Mesenchymal stem cell (in vitro differentiated cells and primary cell): ENCODE measurements around the gene PACS1.
A peak's percentile ranks its signal among the peaks of the same experiment; 100 is the strongest.

ENCODE experiments used
- DNase-seq: peaks from one replicate; pipeline ENCODE4 v3.0.0-alpha.2; 2013
- H2AFZ ChIP-seq: one replicate; pipeline ENCODE4 v1.6.1; 2013; ENCODE audit warnings: low read depth, mild to moderate bottlenecking, control low read depth, inconsistent platforms, low read length, moderate library complexity
- H2AK5ac ChIP-seq: 2 replicates; pipeline ENCODE4 v1.6.1; 2013; ENCODE audit warnings: low read length, moderate library complexity, mild to moderate bottlenecking, inconsistent platforms; ENCODE audit not compliant: severe bottlenecking
- H2BK120ac ChIP-seq: one replicate; pipeline ENCODE4 v1.6.1; 2013; ENCODE audit warnings: low read depth, mild to moderate bottlenecking, inconsistent platforms, low read length, moderate library complexity
- H2BK12ac ChIP-seq, 2 experiments: one replicate each; pipeline ENCODE4 v1.6.1; 2013; ENCODE audit warnings: inconsistent platforms in 2 of 2, low read length in 2 of 2, mild to moderate bottlenecking in 2 of 2, moderate library complexity in 2 of 2, control low read depth in 1 of 2
- H2BK15ac ChIP-seq: one replicate; pipeline ENCODE4 v1.6.1; 2013; ENCODE audit warnings: mild to moderate bottlenecking, low read depth, inconsistent platforms; ENCODE audit not compliant: poor library complexity, severe bottlenecking
- H2BK5ac ChIP-seq: 2 replicates; pipeline ENCODE4 v1.6.1; 2013; ENCODE audit warnings: low read depth, mild to moderate bottlenecking, low read length, control low read depth, inconsistent platforms; ENCODE audit not compliant: poor library complexity, severe bottlenecking
- H3K14ac ChIP-seq, 2 experiments: one replicate each; pipeline ENCODE4 v1.6.1; 2013; ENCODE audit warnings: inconsistent platforms in 2 of 2, low read length in 2 of 2, control low read depth in 1 of 2, mild to moderate bottlenecking in 1 of 2, moderate library complexity in 1 of 2
- H3K18ac ChIP-seq, 2 experiments: one replicate each; pipeline ENCODE4 v1.6.1; 2013; ENCODE audit warnings: inconsistent platforms in 2 of 2, low read length in 2 of 2, control low read depth in 1 of 2, low read depth in 1 of 2, mild to moderate bottlenecking in 1 of 2
- H3K23ac ChIP-seq, 2 experiments: one replicate each; pipeline ENCODE4 v1.6.1; 2013; ENCODE audit warnings: inconsistent platforms in 2 of 2, low read length in 2 of 2, mild to moderate bottlenecking in 2 of 2, moderate library complexity in 2 of 2, control low read depth in 1 of 2
- H3K27ac ChIP-seq: 2 replicates; pipeline ENCODE4 v1.5.1; 2013; ENCODE audit warnings: mild to moderate bottlenecking, moderate library complexity, low read length, control low read depth, inconsistent platforms; ENCODE audit not compliant: poor library complexity, severe bottlenecking
- H3K27me3 ChIP-seq, 2 experiments: 2 replicates each; pipeline versions ENCODE4 v1.6.1 to v1.7.0; 2013; ENCODE audit warnings: low read length in 2 of 2, mild to moderate bottlenecking in 2 of 2, moderate library complexity in 2 of 2, control low read depth in 1 of 2, inconsistent platforms in 1 of 2; ENCODE audit not compliant: control insufficient read depth in 1 of 2, insufficient read depth in 1 of 2
- H3K36me3 ChIP-seq, 2 experiments: 2 replicates each; pipeline versions ENCODE4 v1.6.1 to v1.7.0; 2013; ENCODE audit warnings: low read length in 2 of 2, control low read depth in 1 of 2, inconsistent platforms in 1 of 2, low read depth in 1 of 2, mild to moderate bottlenecking in 1 of 2; ENCODE audit not compliant: insufficient read depth in 2 of 2, control insufficient read depth in 1 of 2
- H3K4ac ChIP-seq, 2 experiments: one replicate each; pipeline ENCODE4 v1.6.1; 2013; ENCODE audit warnings: inconsistent platforms in 2 of 2, low read length in 2 of 2, mild to moderate bottlenecking in 2 of 2, moderate library complexity in 2 of 2, control low read depth in 1 of 2, low read depth in 1 of 2
- H3K4me1 ChIP-seq: 2 replicates; pipeline ENCODE4 v1.6.1; 2013; ENCODE audit warnings: low read depth, low read length, control low read depth; ENCODE audit not compliant: control insufficient read depth, insufficient read depth
- H3K4me2 ChIP-seq: 2 replicates; pipeline ENCODE4 v1.6.1; 2013; ENCODE audit warnings: low read length, mild to moderate bottlenecking, inconsistent platforms; ENCODE audit not compliant: poor library complexity, severe bottlenecking
- H3K4me3 ChIP-seq, 2 experiments: 2 replicates each; pipeline versions ENCODE4 v1.5.1 to v1.7.0; 2013; ENCODE audit warnings: low read length in 2 of 2, mild to moderate bottlenecking in 2 of 2, control low read depth in 1 of 2, low read depth in 1 of 2; ENCODE audit not compliant: insufficient read depth in 1 of 2
- H3K79me1 ChIP-seq: replicated peaks from 2 replicates; pipeline ENCODE4 v1.6.1; 2013; ENCODE audit warnings: mild to moderate bottlenecking, control low read depth, low read length, inconsistent platforms; ENCODE audit not compliant: poor library complexity, severe bottlenecking
- H3K9ac ChIP-seq: 2 replicates; pipeline ENCODE4 v1.7.0; 2013; ENCODE audit warnings: mild to moderate bottlenecking, low read length, moderate library complexity
- H3K9me3 ChIP-seq: 2 replicates; pipeline ENCODE4 v1.7.0; 2013; ENCODE audit warnings: mild to moderate bottlenecking, low read length; ENCODE audit not compliant: control insufficient read depth
- H4K8ac ChIP-seq: one replicate; pipeline ENCODE4 v1.6.1; 2013; ENCODE audit warnings: inconsistent platforms, mild to moderate bottlenecking, low read length, moderate library complexity
- H4K91ac ChIP-seq: one replicate; pipeline ENCODE4 v1.6.1; 2013; ENCODE audit warnings: mild to moderate bottlenecking, low read length, inconsistent platforms
- WGBS: methylation state at CpG from one replicate; pipeline ENCODE4 v1.1.7; 2013; ENCODE audit warnings: mixed read lengths; 5-methylcytosine and 5-hydroxymethylcytosine counted together

PACS1 gene

DNA sequence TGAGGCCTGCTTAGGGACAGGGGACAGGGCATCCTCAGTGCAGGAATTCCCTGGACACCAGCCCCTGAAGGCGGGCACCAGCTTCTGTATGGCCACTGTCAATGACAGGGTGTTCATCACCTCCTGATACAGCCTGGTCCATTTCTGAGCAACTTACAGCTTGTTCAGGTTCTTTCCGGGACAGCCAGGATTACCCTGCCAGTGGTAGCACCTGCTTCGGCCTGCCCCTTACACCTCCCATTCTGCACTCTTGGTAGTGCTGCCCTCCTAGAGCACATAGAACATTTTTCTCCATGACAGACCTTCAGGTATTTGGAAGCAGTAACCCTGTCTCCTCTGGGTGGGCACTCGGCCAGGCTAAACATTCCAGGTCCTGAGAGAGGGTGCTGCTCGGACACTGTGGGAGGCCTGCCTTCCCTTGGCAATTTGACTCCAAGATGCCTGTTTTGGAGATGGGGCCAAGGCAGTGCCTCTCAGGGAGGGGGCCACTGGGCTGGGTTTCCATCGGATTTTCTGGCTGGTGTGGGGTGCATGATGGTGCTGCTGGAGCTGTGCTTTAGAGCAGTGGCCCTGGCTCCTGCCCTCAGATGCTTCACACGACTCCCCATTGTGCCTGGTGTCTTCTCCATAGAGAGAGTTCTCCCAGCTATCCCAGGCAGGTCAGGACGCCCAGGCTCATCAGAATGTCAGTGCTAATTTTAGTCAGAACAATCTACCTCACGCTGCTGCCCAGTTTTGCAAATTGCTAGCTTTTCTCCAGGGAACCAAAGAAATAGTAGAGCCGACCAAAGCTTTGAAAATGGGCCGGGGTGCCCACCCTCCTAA lies 22.3 kb upstream of the PACS1 start:
- H3K27ac ChIP-seq: peak overlapping the region; percentile 40
- no peak overlapping the region for H2BK5ac ChIP-seq
- H3K4me3 ChIP-seq: no peak overlapping the region
- 90% methylated on average over 11 of the region's 11 CpGs for WGBS
- no peak overlapping the region for H2BK15ac ChIP-seq
- H2AFZ ChIP-seq: no peak overlapping the region
- H3K27me3 ChIP-seq: peaks cover 9 to 47% of the 10 kb centered on the region in 2 experiments
- peak overlapping the region; percentile 23 for H3K4me2 ChIP-seq
- H3K4me1 ChIP-seq: peaks cover 39% of the 10 kb centered on the region
- H3K36me3 ChIP-seq: peaks cover 0 to 12% of the 10 kb centered on the region in 2 experiments
- H2BK120ac ChIP-seq: no peak overlapping the region
- no peak overlapping the region for H4K8ac ChIP-seq
- H3K4ac ChIP-seq: peak overlapping the region in 1 of 2 experiments; percentile 13
- no peak overlapping the region for H3K18ac ChIP-seq
- no peak for DNase-seq
- H3K9me3 ChIP-seq: no peaks in the 10 kb centered on the region
- no peak overlapping the region for H2BK12ac ChIP-seq
- no peak overlapping the region for H3K9ac ChIP-seq
- H4K91ac ChIP-seq: no peak overlapping the region
- H2AK5ac ChIP-seq: peak overlapping the region; percentile 46
- H3K79me1 ChIP-seq: peaks cover 1% of the 10 kb centered on the region
- H3K23ac ChIP-seq: no peak overlapping the region
- no peak overlapping the region for H3K14ac ChIP-seq

DNA sequence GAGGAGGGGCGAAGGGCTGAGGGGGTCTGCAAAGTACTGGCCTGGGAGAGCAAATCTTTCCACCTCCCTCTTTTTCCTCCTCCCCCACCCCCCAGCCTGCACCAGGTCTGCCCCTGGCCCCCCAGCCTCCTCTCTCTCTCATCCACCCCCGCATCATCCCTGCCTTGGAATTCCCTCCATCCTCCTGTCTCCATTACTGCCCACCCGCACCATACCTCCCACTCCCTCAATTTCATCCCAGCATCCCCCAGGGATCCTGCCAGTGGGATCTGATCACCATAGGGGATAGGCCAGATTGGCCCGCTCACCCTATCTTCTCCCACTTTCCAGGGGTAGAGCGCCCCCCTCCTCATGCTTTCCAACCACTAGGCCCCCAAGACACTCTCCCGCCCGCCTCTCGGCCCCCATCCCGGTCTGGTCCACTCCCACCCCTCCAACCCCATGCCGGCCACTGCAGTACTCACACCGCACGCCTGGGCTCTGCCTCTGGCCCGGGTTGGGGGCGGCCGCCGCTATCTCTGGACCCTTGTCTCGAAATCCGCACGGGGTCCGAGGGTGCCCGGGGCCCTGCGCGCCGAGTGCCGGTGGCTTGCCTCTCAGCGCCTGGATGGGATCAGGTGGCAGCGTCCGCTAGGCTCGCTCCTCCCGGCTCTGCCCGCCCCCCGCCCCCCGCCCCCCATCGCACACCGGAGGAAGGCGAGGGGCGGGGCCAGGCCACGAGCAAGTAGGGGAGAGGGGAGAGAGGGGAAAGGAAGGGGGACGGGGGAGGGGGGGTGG lies 21.3 kb upstream of the PACS1 start, which contains the start of gene GAL3ST3:
TSS of gene GAL3ST3 (minus strand) at position 615 of the 777 bp plus-strand sequence. CDS start 3,746 bp downstream, outside the sequence.
- Histone ChIP-seq H2BK15ac (no peak within 1 kb of the TSS), H3K4ac (no peak within 1 kb of the TSS), H3K4me2 (peak within 1 kb of the TSS; percentile 72), H3K27me3 (peaks cover 9 to 47% of the 10 kb centered on the region in 2 experiments), H3K9me3 (no peaks in the 10 kb centered on the region), H2AK5ac (peak within 1 kb of the TSS; percentile 70), H4K8ac (peak within 1 kb of the TSS; percentile 27), H3K27ac (peak within 1 kb of the TSS; percentile 40), H3K36me3 (peaks cover 0 to 3% of the 10 kb centered on the region in 2 experiments), H2BK120ac (no peak within 1 kb of the TSS), H3K79me1 (peaks cover 1% of the 10 kb centered on the region), H3K23ac (no peak within 1 kb of the TSS), H4K91ac (peak within 1 kb of the TSS; percentile 39), H3K9ac (no peak within 1 kb of the TSS), H3K14ac (no peak within 1 kb of the TSS), H3K18ac (no peak within 1 kb of the TSS), H2BK5ac (no peak within 1 kb of the TSS), H3K4me3 (peak within 1 kb of the TSS in 1 of 2 experiments; percentile 49), H2AFZ (no peak within 1 kb of the TSS), H3K4me1 (peaks cover 44% of the 10 kb centered on the region), H2BK12ac (no peak within 1 kb of the TSS)
- WGBS: 14% methylated on average over 19 of the region's 39 CpGs
- DNase-seq: no peak

DNA sequence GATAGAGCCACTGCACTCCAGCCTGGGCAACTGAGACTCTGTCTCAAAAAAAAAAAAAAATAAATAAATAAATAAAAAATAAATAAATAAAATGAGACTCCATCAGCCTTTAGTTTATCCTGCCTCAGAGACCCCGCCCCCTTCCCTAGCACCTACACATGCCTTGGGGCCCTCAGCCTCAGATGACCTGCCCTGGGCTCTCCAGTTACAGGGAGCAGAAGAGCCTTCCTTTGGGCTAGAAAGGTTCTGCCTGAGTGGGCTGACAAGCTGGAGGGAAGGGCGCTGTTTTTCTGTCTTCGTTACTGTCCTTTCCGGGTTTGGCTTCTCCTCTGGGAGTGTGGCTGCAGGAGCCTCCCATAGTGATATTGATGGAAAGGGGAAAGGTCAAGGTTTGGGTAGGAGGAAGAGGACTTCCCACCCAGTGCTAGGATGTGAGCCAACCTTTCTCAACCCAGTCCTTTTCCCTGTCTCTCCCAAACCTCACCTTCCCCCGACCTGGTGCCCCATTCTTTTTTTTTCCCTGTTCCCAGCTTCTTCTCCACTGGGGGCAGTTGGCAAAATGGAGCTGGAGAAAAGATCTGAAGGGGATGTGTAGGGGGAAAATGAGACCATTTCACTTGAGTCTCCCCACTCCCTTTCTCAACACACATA lies 19.4 kb upstream of the PACS1 start:
- Histone ChIP-seq H2BK15ac (peak overlapping the region; percentile 20), H3K9me3 (no peaks in the 10 kb centered on the region), H3K27ac (no peak overlapping the region), H3K14ac (no peak overlapping the region), H3K27me3 (peaks cover 9 to 40% of the 10 kb centered on the region in 2 experiments), H3K36me3 (peaks cover 10 to 13% of the 10 kb centered on the region in 2 experiments), H3K4me1 (peaks cover 45% of the 10 kb centered on the region), H4K8ac (peak overlapping the region; percentile 10), H2BK120ac (no peak overlapping the region), H2BK5ac (no peak overlapping the region), H4K91ac (no peak overlapping the region), H2AK5ac (peak overlapping the region; percentile 63), H2BK12ac (peak overlapping the region in 1 of 2 experiments; percentile 46), H3K4ac (peak overlapping the region in 1 of 2 experiments; percentile 34), H3K9ac (peak overlapping the region; percentile 95), H3K23ac (no peak overlapping the region), H2AFZ (no peak overlapping the region), H3K18ac (no peak overlapping the region), H3K4me3 (peak overlapping the region in 1 of 2 experiments; percentile 94), H3K4me2 (no peak overlapping the region), H3K79me1 (peaks cover 5% of the 10 kb centered on the region)
- WGBS: 94% methylated on average over 4 of the region's 5 CpGs
- no peak for DNase-seq
